Measurements from ENCODE around the gene MYH4. TPM values are rescaled to one million over a fixed set of nuclear protein-coding genes. Genes with fewer than 3 reads are reported as not detected.

Gene MYH4
- total and polyA plus RNA-seq, 2 of the 4 experiments (the other 2 are of a cell fraction) = not detected

DNA sequence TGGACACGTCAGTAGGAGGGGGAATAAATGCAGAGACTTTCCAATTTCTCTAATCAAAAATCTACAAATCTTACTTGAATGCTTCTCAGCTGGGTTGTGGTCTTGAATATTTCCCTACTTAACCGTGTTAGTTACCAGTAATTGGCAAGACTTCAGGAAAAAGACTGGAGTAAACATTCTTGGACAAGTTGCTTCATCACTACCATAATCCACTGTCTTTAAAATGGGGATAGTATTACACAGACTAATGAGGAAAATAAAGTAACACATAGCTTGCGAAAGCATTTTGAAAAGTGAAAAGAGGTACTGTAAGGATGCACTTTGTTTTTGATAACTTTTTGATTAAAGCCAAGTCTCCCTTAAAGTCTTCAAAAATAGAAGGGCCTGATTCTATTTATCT is 30.6 kb upstream of the MYH4 start:
- in situ Hi-C loops (cut with MboI; ENCODE audit: low sequenced_read_pairs) = no loop called here
- no peak overlapping the region for H3K18ac ChIP-seq (ENCODE audit: low read depth, low read length)
- intact Hi-C loops (cut with micrococcal nuclease) = no loop called here

More for the DNA sequence above, 30.6 kb upstream of the MYH4 start:
- H3K4me3 ChIP-seq (ENCODE audit: insufficient read depth, low read depth, low read length) = no peak overlapping the region
- WGBS, 2 experiments (ENCODE audit: extremely low coverage in 2 of 2, insufficient read length in 1 of 2) = no CpG with 5 or more reads among the region's 3 CpGs
- no peak overlapping the region for H3K14ac ChIP-seq (replicated peaks; ENCODE audit: low read depth, low read length)
- no peaks in the 10 kb centered on the region for H3K4me1 ChIP-seq (ENCODE audit: control insufficient read depth, insufficient read depth, low read length)
- H3K4me2 ChIP-seq (ENCODE audit: low read depth, low read length) = no peak overlapping the region
- no peak overlapping the region for H2BK5ac ChIP-seq (ENCODE audit: low read depth, low read length, poor library complexity, severe bottlenecking)
- TF ChIP-seq, protein P1, sequence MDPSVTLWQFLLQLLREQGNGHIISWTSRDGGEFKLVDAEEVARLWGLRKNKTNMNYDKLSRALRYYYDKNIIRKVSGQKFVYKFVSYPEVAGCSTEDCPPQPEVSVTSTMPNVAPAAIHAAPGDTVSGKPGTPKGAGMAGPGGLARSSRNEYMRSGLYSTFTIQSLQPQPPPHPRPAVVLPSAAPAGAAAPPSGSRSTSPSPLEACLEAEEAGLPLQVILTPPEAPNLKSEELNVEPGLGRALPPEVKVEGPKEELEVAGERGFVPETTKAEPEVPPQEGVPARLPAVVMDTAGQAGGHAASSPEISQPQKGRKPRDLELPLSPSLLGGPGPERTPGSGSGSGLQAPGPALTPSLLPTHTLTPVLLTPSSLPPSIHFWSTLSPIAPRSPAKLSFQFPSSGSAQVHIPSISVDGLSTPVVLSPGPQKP (IDR thresholded peaks at IDR 0.05; ENCODE audit: borderline replicate concordance, low read depth, low read length) = no peak
- TF ChIP-seq SMC3 (IDR thresholded peaks at IDR 0.05; ENCODE audit: low read depth, low read length) (no peak), MAZ (IDR thresholded peaks at IDR 0.05; ENCODE audit: borderline replicate concordance, low read depth, low read length) (no peak), POLR2A (IDR thresholded peaks at IDR 0.05; ENCODE audit: low read depth, low read length) (no peak), MAFK (IDR thresholded peaks at IDR 0.05; ENCODE audit: low read depth, low read length) (no peak), NFE2L2 (IDR thresholded peaks at IDR 0.05; ENCODE audit: low read depth, low read length) (no peak), RAD21 (IDR thresholded peaks at IDR 0.05; ENCODE audit: low read length) (no peak), RCOR1 (IDR thresholded peaks at IDR 0.05; ENCODE audit: insufficient replicate concordance, low read length) (no peak), FOS (IDR thresholded peaks at IDR 0.05; ENCODE audit: low read depth, low read length) (no peak), CEBPB (IDR thresholded peaks at IDR 0.05; ENCODE audit: low read depth, low read length) (no peak), RFX5 (IDR thresholded peaks at IDR 0.05; ENCODE audit: low read depth, low read length) (no peak), MXI1 (IDR thresholded peaks at IDR 0.05; ENCODE audit: borderline replicate concordance, low read depth, low read length) (no peak)
- TF ChIP-seq, protein P2, sequence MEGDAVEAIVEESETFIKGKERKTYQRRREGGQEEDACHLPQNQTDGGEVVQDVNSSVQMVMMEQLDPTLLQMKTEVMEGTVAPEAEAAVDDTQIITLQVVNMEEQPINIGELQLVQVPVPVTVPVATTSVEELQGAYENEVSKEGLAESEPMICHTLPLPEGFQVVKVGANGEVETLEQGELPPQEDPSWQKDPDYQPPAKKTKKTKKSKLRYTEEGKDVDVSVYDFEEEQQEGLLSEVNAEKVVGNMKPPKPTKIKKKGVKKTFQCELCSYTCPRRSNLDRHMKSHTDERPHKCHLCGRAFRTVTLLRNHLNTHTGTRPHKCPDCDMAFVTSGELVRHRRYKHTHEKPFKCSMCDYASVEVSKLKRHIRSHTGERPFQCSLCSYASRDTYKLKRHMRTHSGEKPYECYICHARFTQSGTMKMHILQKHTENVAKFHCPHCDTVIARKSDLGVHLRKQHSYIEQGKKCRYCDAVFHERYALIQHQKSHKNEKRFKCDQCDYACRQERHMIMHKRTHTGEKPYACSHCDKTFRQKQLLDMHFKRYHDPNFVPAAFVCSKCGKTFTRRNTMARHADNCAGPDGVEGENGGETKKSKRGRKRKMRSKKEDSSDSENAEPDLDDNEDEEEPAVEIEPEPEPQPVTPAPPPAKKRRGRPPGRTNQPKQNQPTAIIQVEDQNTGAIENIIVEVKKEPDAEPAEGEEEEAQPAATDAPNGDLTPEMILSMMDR (conservative IDR thresholded peaks at IDR 0.05; ENCODE audit: low read depth, low read length) = no peak
- TF ChIP-seq, protein P3, sequence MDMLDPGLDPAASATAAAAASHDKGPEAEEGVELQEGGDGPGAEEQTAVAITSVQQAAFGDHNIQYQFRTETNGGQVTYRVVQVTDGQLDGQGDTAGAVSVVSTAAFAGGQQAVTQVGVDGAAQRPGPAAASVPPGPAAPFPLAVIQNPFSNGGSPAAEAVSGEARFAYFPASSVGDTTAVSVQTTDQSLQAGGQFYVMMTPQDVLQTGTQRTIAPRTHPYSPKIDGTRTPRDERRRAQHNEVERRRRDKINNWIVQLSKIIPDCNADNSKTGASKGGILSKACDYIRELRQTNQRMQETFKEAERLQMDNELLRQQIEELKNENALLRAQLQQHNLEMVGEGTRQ (IDR thresholded peaks at IDR 0.05; ENCODE audit: low read depth, low read length) = no peak
- no peak overlapping the region for H4K5ac ChIP-seq (ENCODE audit: low read depth, low read length)
- CTCF ChIA-PET = no interaction called here
- H3K9me1 ChIP-seq (ENCODE audit: insufficient read depth, low read length) = no peaks in the 10 kb centered on the region
- no peak overlapping the region for H2BK120ac ChIP-seq (ENCODE audit: low read depth, low read length)
- no peaks in the 10 kb centered on the region for H3K79me1 ChIP-seq (ENCODE audit: low read depth in 1 of 2, low read length in 2 of 2)
- H3K27me3 ChIP-seq (ENCODE audit: control insufficient read depth, insufficient read depth, low read length) = no peaks in the 10 kb centered on the region
- H2AK9ac ChIP-seq (replicated peaks; ENCODE audit: low read depth, low read length, poor library complexity) = no peak overlapping the region
- no peak overlapping the region for H2BK15ac ChIP-seq (ENCODE audit: low read depth, low read length)
- no peaks in the 10 kb centered on the region for H3K36me3 ChIP-seq (ENCODE audit: control insufficient read depth, insufficient read depth, low read length)
- ATAC-seq (ENCODE audit: low read depth) = no peak
- no peak overlapping the region for H4K8ac ChIP-seq (ENCODE audit: low read depth in 2 of 2, low read length in 2 of 2)
- H4K91ac ChIP-seq (ENCODE audit: insufficient read depth, low read depth, low read length) = no peak overlapping the region
- H3K27ac ChIP-seq (ENCODE audit: insufficient read depth, low read length) = no peak overlapping the region
- H3K56ac ChIP-seq (ENCODE audit: extremely low read depth, insufficient read depth, low read length) = no peak overlapping the region
- no peak overlapping the region for H2AFZ ChIP-seq (replicated peaks; ENCODE audit: low read length, poor library complexity)
- H3K9ac ChIP-seq (ENCODE audit: low read depth, low read length) = no peak overlapping the region
- no peaks in the 10 kb centered on the region for H4K20me1 ChIP-seq (ENCODE audit: insufficient read depth, low read length)
- H2AK5ac ChIP-seq (ENCODE audit: low read depth, low read length) = no peak overlapping the region
- no TSS peak for BruUV-seq (replicated peaks)
- dilution Hi-C loops (cut with HindIII; ENCODE audit: low sequenced_read_pairs, unreplicated experiment) = no loop called here
- peaks cover 3% of the 10 kb centered on the region; the same call in 1 of the 2 replicates for H3K9me3 ChIP-seq (ENCODE audit: control insufficient read depth, insufficient read depth, low read length)
- H2BK20ac ChIP-seq (ENCODE audit: low read depth, low read length) = no peak overlapping the region
- H3K23ac ChIP-seq (ENCODE audit: low read depth, low read length) = no peak overlapping the region
- no peak for DNase-seq
- H3K4ac ChIP-seq (ENCODE audit: low read depth, low read length) = no peak overlapping the region
- POLR2A ChIA-PET (ENCODE audit: unreplicated experiment) = no interaction called here
